Smooth muscle cell (in vitro differentiated cells): ENCODE data around the gene SC5D. TPM values are rescaled to one million over a fixed set of nuclear protein-coding genes. Genes with fewer than 3 reads are reported as not detected.

Source experiments
- DNase-seq: peaks from one replicate; lab custom pipeline; 2025; ENCODE audit not compliant: unreplicated experiment; lab: John Stamatoyannopoulos, UW
- H2AFZ ChIP-seq: fragments of 200-600 bp; sonication (generic); 2 replicates; pipeline ENCODE4 v1.6.0; 2016; ENCODE audit warnings: antibody characterized with exemption, low read depth, mild to moderate bottlenecking
- H3F3A ChIP-seq: fragments of 200-600 bp; sonication (generic); 2 replicates; pipeline ENCODE4 v1.6.0; 2017; ENCODE audit warnings: antibody characterized with exemption, low read depth
- H3K27ac ChIP-seq: fragments of 200-600 bp; sonication (generic); 2 replicates; pipeline ENCODE4 v1.5.1; 2016; ENCODE audit warnings: low read depth, mild to moderate bottlenecking
- H3K27me3 ChIP-seq: fragments of 200-600 bp; sonication (generic); 2 replicates; pipeline ENCODE4 v1.6.1; 2016; ENCODE audit warnings: low read depth, mild to moderate bottlenecking
- H3K36me3 ChIP-seq: fragments of 200-600 bp; sonication (generic); 2 replicates; pipeline ENCODE4 v1.5.1; 2016; ENCODE audit warnings: low read depth
- H3K4me1 ChIP-seq: fragments of 200-600 bp; sonication (generic); 2 replicates; pipeline ENCODE4 v1.5.1; 2016; ENCODE audit warnings: low read depth
- H3K4me2 ChIP-seq: fragments of 200-600 bp; sonication (generic); 2 replicates; pipeline ENCODE4 v1.6.0; 2016; ENCODE audit warnings: mild to moderate bottlenecking
- H3K4me3 ChIP-seq: fragments of 200-600 bp; sonication (generic); 2 replicates; pipeline ENCODE4 v1.5.1; 2016; ENCODE audit warnings: mild to moderate bottlenecking
- H3K79me2 ChIP-seq: fragments of 200-600 bp; sonication (generic); 2 replicates; pipeline ENCODE4 v1.6.0; 2016; ENCODE audit warnings: low read depth, mild to moderate bottlenecking
- H3K9ac ChIP-seq: fragments of 200-600 bp; sonication (generic); 2 replicates; pipeline ENCODE4 v1.6.0; 2016; ENCODE audit warnings: low read depth
- H3K9me3 ChIP-seq: fragments of 200-600 bp; sonication (generic); replicated peaks from 2 replicates; pipeline ENCODE4 v1.5.1; 2016; ENCODE audit warnings: low read depth
- H4K20me1 ChIP-seq: fragments of 200-600 bp; sonication (generic); 2 replicates; pipeline ENCODE4 v1.6.0; 2016; ENCODE audit warnings: low read depth
- CTCF ChIP-seq: fragments of 200-600 bp; sonication (generic); IDR thresholded peaks from 2 replicates; pipeline ENCODE4 v1.5.1; 2017; ENCODE audit warnings: borderline replicate concordance, mild to moderate bottlenecking, antibody characterized with exemption; ENCODE audit not compliant: insufficient read depth, poor library complexity, severe bottlenecking
- WGBS: methylation state at CpG from one replicate; pipeline ENCODE4 v1.1.7; 2016; ENCODE audit warnings: low lambda C conversion rate; 5-methylcytosine and 5-hydroxymethylcytosine counted together
- polyA plus RNA-seq: library from polyadenylated mRNA; unstranded; fragments of >200 nt; fragmentation: Nextera tagmentation; extraction: Ambion mirVana; gene quantifications from 2 replicates; pipeline ENCODE4 v1.2.1, GENCODE V29; 2016
- total RNA-seq: library from RNA; depleted of rRNA; stranded (reverse); fragments of >200 nt; gene quantifications from 2 replicates; pipeline ENCODE4 v1.2.3, GENCODE V29; 2014

Gene SC5D
- total and polyA plus RNA-seq, 2 experiments from 2014 or later: 59.5 to 138 TPM

GRCh38 chr11:121352251-121352891 lies 59.8 kb downstream of the SC5D start:
- no peak overlapping the region for H3K9ac ChIP-seq
- H3K4me1 ChIP-seq: no peaks in the 10 kb centered on the region
- no peaks in the 10 kb centered on the region for H4K20me1 ChIP-seq
- 86% methylated on average over 8 of the region's 8 CpGs for WGBS
- H2AFZ ChIP-seq: no peak overlapping the region
- H3K79me2 ChIP-seq: no peaks in the 10 kb centered on the region
- no peak for TF ChIP-seq CTCF
- H3K4me3 ChIP-seq: no peak overlapping the region
- no peaks in the 10 kb centered on the region for H3K36me3 ChIP-seq
- no peaks in the 10 kb centered on the region for H3K27me3 ChIP-seq
- H3K27ac ChIP-seq: no peak overlapping the region
- H3K9me3 ChIP-seq: no peaks in the 10 kb centered on the region
- DNase-seq: no peak
- no peaks in the 10 kb centered on the region for H3F3A ChIP-seq
- no peak overlapping the region for H3K4me2 ChIP-seq

- H3K79me2 ChIP-seq: no peaks in the 10 kb centered on the region
- no peaks in the 10 kb centered on the region for H3F3A ChIP-seq
- no peaks in the 10 kb centered on the region for H3K9me3 ChIP-seq
- no peaks in the 10 kb centered on the region for H3K4me1 ChIP-seq
- H3K4me3 ChIP-seq: no peak overlapping the region
- no peak overlapping the region for H2AFZ ChIP-seq
- H3K27me3 ChIP-seq: no peaks in the 10 kb centered on the region
- H3K4me2 ChIP-seq: no peak overlapping the region
- DNase-seq: no peak
- H4K20me1 ChIP-seq: no peaks in the 10 kb centered on the region
- no peak overlapping the region for H3K9ac ChIP-seq
- no peaks in the 10 kb centered on the region for H3K36me3 ChIP-seq
- WGBS: 94% methylated on average over 1 of the region's 1 CpG
- no peak for TF ChIP-seq CTCF
- no peak overlapping the region for H3K27ac ChIP-seq
These were observed 61.6 kb downstream of the SC5D start for GRCh38 chr11:121354192-121354591.

GRCh38 chr11:121356357-121356756 lies 63.8 kb downstream of the SC5D start:
- H3K4me3 ChIP-seq: no peak overlapping the region
- no peaks in the 10 kb centered on the region for H3K4me1 ChIP-seq
- H3K4me2 ChIP-seq: no peak overlapping the region
- H3F3A ChIP-seq: no peaks in the 10 kb centered on the region
- no peak overlapping the region for H3K9ac ChIP-seq
- TF ChIP-seq CTCF: no peak
- no peaks in the 10 kb centered on the region for H3K27me3 ChIP-seq
- H4K20me1 ChIP-seq: no peaks in the 10 kb centered on the region
- no peaks in the 10 kb centered on the region for H3K9me3 ChIP-seq
- no peaks in the 10 kb centered on the region for H3K36me3 ChIP-seq
- H2AFZ ChIP-seq: no peak overlapping the region
- no peak for DNase-seq
- 84% methylated on average over 3 of the region's 3 CpGs for WGBS
- H3K27ac ChIP-seq: no peak overlapping the region
- no peaks in the 10 kb centered on the region for H3K79me2 ChIP-seq

Other genes starting within 250 kb of the SC5D start
- gene TECTA, start 191.5 kb upstream of the SC5D start, total RNA-seq: 1.5 TPM in 2 replicates
- gene TECTA, start 191.5 kb upstream of the SC5D start, polyA plus RNA-seq: 0.59 and 1.4 TPM in 2 replicates
- gene SORL1, start 159.5 kb downstream of the SC5D start, total RNA-seq: 5.8 and 6.0 TPM in 2 replicates
- gene SORL1, start 159.5 kb downstream of the SC5D start, polyA plus RNA-seq: 1.2 and 2.0 TPM in 2 replicates